KBM-7 (cell line): ENCODE measurements around the gene CHD3.

Source experiments
- DNase-seq: peaks from one replicate; pipeline ENCODE4 v3.0.0-alpha.2; 2015
- in situ Hi-C: fragments of 300-500 bp; cut with MboI; formaldehyde crosslinking; loops from 2 replicates; pipeline ENCODE4 v1.14.3; 2020; ENCODE audit warnings: low sequenced_read_pairs, low pct_unique_long_range_greater_than_20kb, mixed read lengths

Gene CHD3

GRCh38 chr17:7887482-7888183, 956 bp upstream of the CHD3 start:
- peak; percentile 99 for DNase-seq
- in situ Hi-C loops = no loop called here

- peak; percentile 78 for DNase-seq
- in situ Hi-C loops = no loop called here
Observed at GRCh38 chr17:7889166-7889955, 772 bp downstream of the CHD3 start.

DNA sequence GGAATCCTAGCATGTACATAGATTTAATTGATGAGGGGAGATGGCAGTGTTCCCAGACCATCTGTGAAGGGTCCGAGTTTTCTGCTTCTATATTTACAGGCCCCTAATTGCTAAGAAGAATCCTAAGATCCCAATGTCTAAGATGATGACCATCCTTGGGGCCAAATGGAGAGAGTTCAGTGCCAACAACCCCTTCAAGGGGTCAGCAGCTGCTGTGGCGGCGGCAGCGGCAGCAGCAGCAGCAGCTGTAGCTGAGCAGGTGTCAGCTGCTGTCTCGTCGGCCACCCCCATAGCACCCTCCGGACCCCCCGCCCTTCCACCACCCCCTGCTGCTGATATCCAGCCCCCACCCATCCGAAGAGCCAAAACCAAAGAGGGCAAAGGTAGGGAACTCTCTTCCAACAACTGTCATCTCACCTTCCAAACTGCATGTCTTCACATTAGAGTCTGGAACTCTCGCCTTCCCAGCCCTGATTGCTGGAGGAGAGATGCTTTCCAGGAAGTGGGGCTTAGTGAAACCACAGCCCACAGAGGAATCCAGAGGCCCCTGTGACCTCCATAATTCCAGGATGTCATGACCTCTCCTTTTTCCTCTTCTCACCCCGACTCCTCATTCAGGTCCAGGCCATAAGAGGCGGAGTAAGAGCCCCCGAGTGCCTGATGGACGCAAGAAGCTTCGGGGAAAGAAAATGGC, 4.7 kb downstream of the CHD3 start:
- no peak for DNase-seq
- in situ Hi-C loops = no loop called here

- in situ Hi-C loops = no loop called here
- DNase-seq = no peak
Observed at GRCh38 chr17:7894226-7894625, 5.6 kb downstream of the CHD3 start.

DNA sequence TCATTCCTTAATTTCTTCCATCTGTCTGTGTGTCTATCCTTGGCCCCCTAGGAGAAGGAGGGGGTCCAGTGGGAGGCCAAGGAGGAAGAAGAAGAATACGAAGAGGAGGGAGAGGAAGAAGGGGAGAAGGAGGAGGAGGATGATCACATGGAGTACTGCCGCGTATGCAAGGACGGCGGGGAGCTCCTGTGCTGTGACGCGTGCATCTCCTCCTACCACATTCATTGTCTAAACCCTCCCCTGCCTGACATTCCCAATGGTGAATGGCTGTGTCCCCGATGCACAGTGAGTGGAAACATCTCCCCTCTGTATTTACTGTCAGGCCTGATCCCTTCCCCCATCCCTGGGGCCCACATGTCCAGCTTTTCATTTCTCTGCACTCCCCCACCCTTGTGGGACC, 6.3 kb downstream of the CHD3 start:
- no peak for DNase-seq
- in situ Hi-C loops = no loop called here

DNA sequence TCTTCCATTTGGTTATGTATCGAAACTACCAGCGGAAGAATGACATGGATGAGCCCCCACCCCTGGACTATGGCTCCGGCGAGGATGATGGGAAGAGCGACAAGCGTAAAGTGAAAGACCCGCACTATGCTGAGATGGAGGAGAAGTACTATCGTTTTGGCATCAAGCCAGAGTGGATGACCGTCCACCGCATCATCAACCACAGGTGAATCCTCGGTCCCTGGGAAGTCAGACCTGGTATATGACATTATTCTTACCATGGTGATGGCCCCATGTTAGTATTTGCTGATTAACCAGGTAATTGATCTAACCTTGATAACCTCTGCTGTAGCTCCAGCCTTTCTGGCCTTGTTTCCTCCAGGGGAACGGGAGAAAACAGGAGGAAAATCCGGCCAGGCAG, 8.5 kb downstream of the CHD3 start:
- in situ Hi-C loops = no loop called here

DNA sequence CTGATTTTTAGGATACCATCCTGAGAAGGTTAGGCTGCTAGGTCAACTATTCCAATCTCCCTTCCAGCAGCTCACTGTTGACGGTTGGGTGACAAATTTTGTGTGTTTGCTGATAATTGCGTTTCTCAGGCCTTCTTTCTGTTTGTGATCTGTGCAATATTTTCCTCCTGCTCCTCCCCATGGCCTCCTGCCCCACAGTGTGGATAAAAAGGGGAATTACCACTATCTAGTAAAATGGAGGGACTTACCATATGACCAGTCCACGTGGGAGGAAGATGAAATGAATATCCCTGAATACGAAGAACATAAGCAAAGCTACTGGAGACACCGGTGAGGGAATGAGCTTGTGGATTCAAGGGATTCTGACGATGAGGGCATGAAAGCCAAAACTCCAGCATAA, 9.2 kb downstream of the CHD3 start:
- in situ Hi-C loops = no loop called here

More for the DNA sequence above, 8.5 kb downstream of the CHD3 start:
- no peak for DNase-seq

DNA sequence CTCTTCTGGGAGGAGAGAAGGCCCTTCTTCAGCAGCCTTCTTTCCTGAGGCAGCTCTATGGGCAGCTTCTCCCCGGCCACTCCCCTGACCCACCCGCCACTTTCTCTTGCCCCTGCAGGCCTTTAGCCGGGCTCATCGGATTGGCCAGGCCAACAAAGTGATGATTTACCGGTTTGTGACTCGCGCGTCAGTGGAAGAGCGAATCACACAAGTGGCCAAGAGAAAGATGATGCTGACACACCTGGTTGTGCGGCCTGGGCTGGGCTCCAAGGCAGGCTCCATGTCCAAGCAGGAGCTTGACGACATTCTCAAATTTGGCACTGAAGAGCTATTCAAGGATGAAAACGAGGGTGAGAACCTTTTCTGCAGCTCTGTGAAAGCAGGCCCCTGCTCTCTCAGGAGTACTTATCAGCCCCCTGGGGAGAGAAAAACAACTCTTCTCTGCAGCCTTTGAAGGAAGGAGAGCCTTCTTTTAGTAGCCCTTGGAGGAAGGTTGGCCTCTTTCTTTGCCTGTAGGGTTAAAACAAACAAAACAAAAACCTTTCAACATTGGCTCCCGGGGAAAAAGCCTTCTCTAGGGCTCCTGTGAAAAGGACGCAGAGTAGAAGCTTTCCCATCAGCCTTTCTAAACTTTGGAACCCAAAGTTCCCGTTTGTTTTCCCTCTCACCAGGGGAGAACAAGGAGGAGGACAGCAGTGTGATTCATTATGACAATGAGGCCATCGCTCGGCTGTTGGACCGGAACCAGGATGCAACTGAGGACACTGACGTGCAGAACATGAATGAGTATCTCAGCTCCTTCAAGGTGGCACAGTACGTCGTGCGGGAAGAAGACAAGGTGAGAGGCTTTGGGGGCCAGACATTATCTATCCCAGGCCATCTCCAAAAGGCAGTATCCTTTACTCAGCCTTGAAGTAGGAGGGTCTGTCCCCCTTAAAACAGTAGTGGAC, 14.8 kb downstream of the CHD3 start:
- no peak for DNase-seq
- in situ Hi-C loops = no loop called here

More for the DNA sequence above, 9.2 kb downstream of the CHD3 start:
- DNase-seq = peak; percentile 73

GRCh38 chr17:7909089-7909488, 20.5 kb downstream of the CHD3 start:
- in situ Hi-C loops = no loop called here
- DNase-seq = no peak

GRCh38 chr17:7910281-7910680, 21.7 kb downstream of the CHD3 start:
- no peak for DNase-seq
- in situ Hi-C loops = no loop called here

- in situ Hi-C loops = no loop called here
- no peak for DNase-seq
Observed at GRCh38 chr17:7910711-7911110, 22.1 kb downstream of the CHD3 start.

DNA sequence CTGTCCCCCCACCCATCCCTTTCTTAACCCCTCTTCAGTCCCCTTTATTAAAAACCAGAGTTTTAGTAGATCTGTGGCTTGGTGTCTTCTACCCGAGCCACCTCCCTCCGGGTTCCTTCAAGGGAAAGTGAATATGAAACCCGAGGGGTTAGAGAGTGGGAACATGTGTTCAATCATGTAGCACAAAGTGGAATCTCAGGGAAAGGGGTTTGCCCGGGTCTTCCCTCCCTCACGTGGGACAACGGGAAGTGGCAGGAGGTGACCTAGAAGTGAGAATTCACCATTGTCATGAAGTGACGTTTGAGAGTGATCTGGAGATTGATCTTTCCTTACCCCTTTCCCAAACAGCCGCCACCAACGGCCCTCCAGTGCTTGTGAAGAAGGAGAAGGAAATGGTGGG, 22.5 kb downstream of the CHD3 start:
- in situ Hi-C loops = no loop called here
- no peak for DNase-seq

DNA sequence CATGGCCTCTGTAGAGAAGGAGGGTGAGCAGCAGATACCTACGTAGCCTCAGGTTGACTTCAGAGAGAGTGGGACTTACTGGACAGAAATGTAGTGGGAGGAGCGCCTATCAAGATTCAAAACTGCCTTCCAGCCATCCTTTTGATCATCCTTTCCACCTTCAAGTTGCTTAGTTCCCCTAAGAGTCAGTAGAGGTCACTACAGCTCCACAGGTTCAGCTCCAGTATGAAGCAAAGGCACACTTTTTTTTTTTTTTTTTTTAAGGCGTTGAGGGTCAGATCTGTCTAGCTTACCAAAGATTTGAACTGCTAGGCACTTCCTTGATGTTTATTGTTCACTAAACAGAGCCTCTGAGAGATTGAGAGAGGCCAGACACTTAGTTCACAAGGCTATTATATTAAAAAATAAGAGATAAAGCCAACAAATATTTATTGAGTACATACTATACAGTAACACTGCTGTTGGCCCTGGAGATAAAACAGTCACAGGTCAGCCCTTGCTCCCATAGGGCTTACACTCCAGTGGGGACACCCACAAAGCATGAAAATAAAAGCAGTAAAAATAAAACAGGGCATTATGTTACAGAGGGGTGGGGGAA, 24.4 kb downstream of the CHD3 start:
- in situ Hi-C loops = no loop called here
- peak; percentile 89 for DNase-seq

GRCh38 chr17:7915179-7915610, 26.6 kb downstream of the CHD3 start:
- no peak for DNase-seq
- in situ Hi-C loops = no loop called here

- DNase-seq = peak; percentile 96
- in situ Hi-C loops = no loop called here
Observed at GRCh38 chr17:7915611-7916384, 27.2 kb downstream of the CHD3 start, which contains the start of gene RNF227. Gene RNF227 (minus strand): TSS chr17:7916289. CDS start chr17:7916195, 94 bp downstream.

DNA sequence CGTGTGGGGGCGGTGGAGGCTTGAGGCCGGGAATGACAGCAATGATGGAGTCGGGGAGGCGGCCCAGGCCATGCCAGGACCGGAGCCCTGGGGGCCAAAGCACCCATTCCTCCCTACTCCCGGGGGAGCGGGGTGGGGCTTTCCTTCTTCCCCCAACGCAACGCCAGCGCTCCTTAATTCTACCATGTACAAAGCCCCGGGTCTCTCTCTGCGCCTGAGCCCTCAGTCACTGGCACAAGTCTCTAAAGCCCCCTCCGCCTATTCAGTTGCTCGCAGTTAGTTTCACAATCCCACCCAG, 27.7 kb downstream of the CHD3 start:
- in situ Hi-C loops = no loop called here
- DNase-seq = no peak

DNA sequence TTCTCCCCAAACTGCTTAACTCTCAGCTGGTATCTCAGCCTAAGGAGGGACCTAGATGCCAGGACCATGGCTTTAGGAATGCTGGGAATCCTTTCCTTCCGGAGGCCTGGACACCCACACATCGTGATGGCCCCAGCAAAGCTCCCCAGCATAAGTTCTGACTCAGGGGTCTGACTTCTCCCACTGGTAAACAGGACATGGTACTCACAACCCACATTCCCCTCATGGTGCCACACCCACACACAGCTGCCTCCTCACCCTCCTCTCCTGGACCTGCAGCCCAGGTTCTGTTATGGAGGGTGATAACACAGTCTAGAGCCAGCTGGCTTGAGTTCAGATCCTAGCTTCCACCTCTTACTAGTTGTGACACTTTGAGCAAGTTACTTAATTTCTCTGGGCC, 28.2 kb downstream of the CHD3 start:
- in situ Hi-C loops = no loop called here
- no peak for DNase-seq

DNA sequence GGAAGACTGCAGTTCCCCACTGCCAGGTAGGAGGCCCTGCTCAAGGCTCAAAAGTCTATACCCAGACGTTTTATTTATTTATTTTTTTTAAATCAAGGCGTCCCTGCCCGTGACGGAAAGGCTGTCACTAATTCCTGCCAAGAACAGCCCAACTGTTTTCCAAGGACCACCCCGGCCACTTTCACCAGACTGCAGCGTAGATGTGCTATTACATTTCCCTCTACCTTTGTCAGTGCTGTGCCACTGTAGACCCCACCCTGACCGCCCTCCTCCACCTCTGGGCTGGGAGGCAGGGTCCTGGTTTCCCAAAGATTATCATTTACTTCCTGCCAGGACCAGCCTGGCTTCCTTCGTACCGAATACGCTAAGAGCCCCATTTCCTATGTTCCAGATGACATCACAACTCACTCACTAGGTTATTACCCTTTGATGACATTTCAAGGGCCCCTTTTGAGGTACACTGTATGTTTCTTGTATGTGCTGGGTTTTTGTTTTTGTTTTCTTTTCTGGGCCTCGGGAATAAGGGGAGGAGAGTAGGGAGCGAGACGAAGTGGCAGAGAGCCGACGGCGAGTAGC, 33.8 kb downstream of the CHD3 start:
- DNase-seq = no peak
- in situ Hi-C loops = no loop called here
